Nephron (organoid): ENCODE measurements around the gene HNRNPH1.

ENCODE experiments used
- H3K27ac Mint-ChIP-seq, 3 experiments: 2 replicates each; pipeline ENCODE4 v1.8.0; 2020; ENCODE audit warnings: mixed read lengths in 3 of 3, mild to moderate bottlenecking in 2 of 3, moderate library complexity in 1 of 3
- H3K27me3 Mint-ChIP-seq: 2 replicates; pipeline ENCODE4 v1.8.0; 2021; ENCODE audit warnings: low read depth, mild to moderate bottlenecking, moderate library complexity, mixed read lengths
- H3K36me3 Mint-ChIP-seq: 2 replicates; pipeline ENCODE4 v1.8.0; 2020; ENCODE audit warnings: low read depth, mixed read lengths
- H3K4me1 Mint-ChIP-seq: 2 replicates; pipeline ENCODE4 v1.8.0; 2020; ENCODE audit warnings: mixed read lengths
- H3K4me3 Mint-ChIP-seq, 3 experiments: 2 replicates each; pipeline ENCODE4 v1.8.0; 2020; ENCODE audit warnings: mild to moderate bottlenecking in 3 of 3, mixed read lengths in 3 of 3, moderate library complexity in 2 of 3
- H3K9me3 Mint-ChIP-seq: 2 replicates; pipeline ENCODE4 v1.8.0; 2020; ENCODE audit warnings: mixed read lengths
- CTCF ChIP-seq, 3 experiments: fragments of 200-600 bp; sonication (generic); IDR thresholded peaks; one replicate each; pipeline ENCODE4 v1.5.0; 2021; ENCODE audit warnings: antibody characterized with exemption in 3 of 3; ENCODE audit not compliant: unreplicated experiment in 3 of 3

HNRNPH1 gene

GRCh38 chr5:179603308-179603707 is 20.2 kb downstream of the HNRNPH1 start:
- Mint-ChIP-seq H3K36me3 (peaks cover 46% of the 10 kb centered on the region), H3K9me3 (no peaks in the 10 kb centered on the region), H3K27ac (no peak overlapping the region), H3K4me1 (peaks cover 11% of the 10 kb centered on the region), H3K27me3 (no peaks in the 10 kb centered on the region), H3K4me3 (no peak overlapping the region)
- TF ChIP-seq CTCF (IDR thresholded peaks at IDR 0.05; ENCODE audit: unreplicated experiment in 3 of 3): no peak

GRCh38 chr5:179601871-179602625 is 21.4 kb downstream of the HNRNPH1 start:
- Mint-ChIP-seq H3K27ac (no peak overlapping the region), H3K9me3 (no peaks in the 10 kb centered on the region), H3K4me1 (peaks cover 11% of the 10 kb centered on the region), H3K4me3 (no peak overlapping the region), H3K27me3 (no peaks in the 10 kb centered on the region), H3K36me3 (peaks cover 49% of the 10 kb centered on the region)
- TF ChIP-seq CTCF (IDR thresholded peaks at IDR 0.05; ENCODE audit: unreplicated experiment in 3 of 3): no peak

GRCh38 chr5:179599973-179600372 is 23.5 kb downstream of the HNRNPH1 start:
- H3K27ac Mint-ChIP-seq: no peak overlapping the region
- H3K9me3 Mint-ChIP-seq: no peaks in the 10 kb centered on the region
- no peaks in the 10 kb centered on the region for H3K4me1 Mint-ChIP-seq
- TF ChIP-seq CTCF (IDR thresholded peaks at IDR 0.05; ENCODE audit: unreplicated experiment in 3 of 3): no peak
- peaks cover 52% of the 10 kb centered on the region for H3K36me3 Mint-ChIP-seq
- no peak overlapping the region for H3K4me3 Mint-ChIP-seq
- H3K27me3 Mint-ChIP-seq: no peaks in the 10 kb centered on the region

- H3K36me3 Mint-ChIP-seq: peaks cover 56% of the 10 kb centered on the region
- no peak overlapping the region for H3K27ac Mint-ChIP-seq
- H3K4me3 Mint-ChIP-seq: no peak overlapping the region
- no peaks in the 10 kb centered on the region for H3K9me3 Mint-ChIP-seq
- no peaks in the 10 kb centered on the region for H3K4me1 Mint-ChIP-seq
- TF ChIP-seq CTCF (IDR thresholded peaks at IDR 0.05; ENCODE audit: unreplicated experiment in 3 of 3): no peak
- H3K27me3 Mint-ChIP-seq: no peaks in the 10 kb centered on the region
These were observed 23.9 kb downstream of the HNRNPH1 start for GRCh38 chr5:179599566-179599965.

GRCh38 chr5:179599100-179599499 is 24.4 kb downstream of the HNRNPH1 start:
- Mint-ChIP-seq H3K4me3 (no peak overlapping the region), H3K27ac (no peak overlapping the region), H3K4me1 (no peaks in the 10 kb centered on the region), H3K36me3 (peaks cover 57% of the 10 kb centered on the region), H3K27me3 (no peaks in the 10 kb centered on the region), H3K9me3 (no peaks in the 10 kb centered on the region)
- TF ChIP-seq CTCF (IDR thresholded peaks at IDR 0.05; ENCODE audit: unreplicated experiment in 3 of 3): no peak

- Mint-ChIP-seq H3K36me3 (peaks cover 65% of the 10 kb centered on the region), H3K4me3 (no peak overlapping the region), H3K27me3 (no peaks in the 10 kb centered on the region), H3K4me1 (no peaks in the 10 kb centered on the region), H3K27ac (no peak overlapping the region), H3K9me3 (no peaks in the 10 kb centered on the region)
- no peak for TF ChIP-seq CTCF (IDR thresholded peaks at IDR 0.05; ENCODE audit: unreplicated experiment in 3 of 3)
These were observed 27.1 kb downstream of the HNRNPH1 start for GRCh38 chr5:179596421-179596820.
